H1 (cell line): Measurements from ENCODE around the gene PPM1D. TPM values are rescaled to one million over a fixed set of nuclear protein-coding genes. Genes with fewer than 3 reads are reported as not detected.

ENCODE experiments used
- CTCF ChIA-PET: fragments of 300-600 bp; sonication (Branson Sonifier 250); formaldehyde crosslinking; loops from one replicate; lab custom pipeline; 2021; ENCODE audit not compliant: partially characterized antibody; lab: Charles Lee
- POLR2A ChIA-PET: fragments of 300-600 bp; sonication (Branson Sonifier 250); formaldehyde crosslinking; loops from one replicate; lab custom pipeline; 2021; ENCODE audit warnings: inconsistent platforms; ENCODE audit not compliant: partially characterized antibody; lab: Charles Lee
- DNase-seq, 2 experiments: peaks; one replicate each; pipeline versions ENCODE4 v3.0.0 to v3.0.0-alpha.2; 2010 to 2022; ENCODE audit warnings: low spot score in 2 of 2, low read depth in 1 of 2, mixed read lengths in 1 of 2
- FAIRE-seq: peaks from 2 replicates; lab custom pipeline; 2011; peaks lifted over from hg19 to GRCh38; lab: Jason Lieb, UNC
- H2AFZ ChIP-seq: 2 replicates; pipeline ENCODE4 v1.8.1; 2012; ENCODE audit warnings: low read length, inconsistent platforms
- H2AK5ac ChIP-seq: 2 replicates; pipeline ENCODE4 v1.6.1; 2013; ENCODE audit warnings: low read depth, low read length
- H2BK120ac ChIP-seq: replicated peaks from 2 replicates; pipeline ENCODE3; 2013; ENCODE audit warnings: low read depth, low read length, inconsistent platforms
- H2BK12ac ChIP-seq: 2 replicates; pipeline ENCODE4 v1.6.1; 2013; ENCODE audit warnings: low read depth, low read length
- H2BK15ac ChIP-seq: 2 replicates; pipeline ENCODE4 v1.6.1; 2013; ENCODE audit warnings: low read length
- H2BK20ac ChIP-seq: 2 replicates; pipeline ENCODE4 v1.6.1; 2013; ENCODE audit warnings: low read length
- H2BK5ac ChIP-seq: 2 replicates; pipeline ENCODE4 v1.6.1; 2013; ENCODE audit warnings: low read depth, low read length
- H3K14ac ChIP-seq: 2 replicates; pipeline ENCODE4 v1.6.1; 2013; ENCODE audit warnings: inconsistent platforms; ENCODE audit not compliant: insufficient read length
- H3K18ac ChIP-seq: 2 replicates; pipeline ENCODE4 v1.6.1; 2013; ENCODE audit warnings: low read length; ENCODE audit errors: extremely low read depth
- H3K23ac ChIP-seq: 2 replicates; pipeline ENCODE4 v1.6.1; 2013; ENCODE audit warnings: inconsistent platforms; ENCODE audit not compliant: insufficient read length
- H3K23me2 ChIP-seq: 2 replicates; pipeline ENCODE4 v1.6.1; 2013; ENCODE audit warnings: low read depth, low read length
- H3K27ac ChIP-seq: 2 replicates; pipeline ENCODE4 v1.6.1; 2011; ENCODE audit warnings: low read depth, low read length, inconsistent platforms
- H3K27me3 ChIP-seq, 4 experiments: replicated peaks in 1 of 4; 1 replicate in 1 of 4; 2 replicates in 3 of 4; pipeline versions ENCODE4 v1.6.1 to v1.8.1; 2011 to 2013; ENCODE audit warnings: low read length in 3 of 4, mild to moderate bottlenecking in 3 of 4, inconsistent platforms in 2 of 4, mixed read lengths in 2 of 4, moderate library complexity in 1 of 4; ENCODE audit not compliant: control insufficient read depth in 3 of 4, insufficient read depth in 3 of 4; ENCODE audit errors: extremely low read depth in 1 of 4
- H3K36me3 ChIP-seq, 4 experiments: 2 replicates each; pipeline versions ENCODE4 v1.6.1 to v1.8.1; 2011 to 2013; ENCODE audit warnings: mild to moderate bottlenecking in 4 of 4, low read length in 3 of 4, moderate library complexity in 2 of 4, control low read depth in 1 of 4, inconsistent platforms in 1 of 4; ENCODE audit not compliant: insufficient read depth in 4 of 4, control insufficient read depth in 2 of 4
- H3K4ac ChIP-seq: replicated peaks from 2 replicates; pipeline ENCODE3; 2013; ENCODE audit warnings: low read length, low read depth, mixed read lengths, inconsistent platforms; ENCODE audit not compliant: insufficient read length
- H3K4me1 ChIP-seq, 4 experiments: replicated peaks in 1 of 4; 1 replicate in 1 of 4; 2 replicates in 3 of 4; pipeline versions ENCODE4 v1.6.1 to v1.8.1; 2011 to 2013; ENCODE audit warnings: low read length in 3 of 4, inconsistent platforms in 2 of 4, mixed read lengths in 1 of 4; ENCODE audit not compliant: insufficient read depth in 4 of 4, control insufficient read depth in 3 of 4
- H3K4me2 ChIP-seq, 2 experiments: 2 replicates each; pipeline versions ENCODE4 v1.6.1 to v1.8.1; 2011 to 2013; ENCODE audit warnings: low read depth in 2 of 2, low read length in 2 of 2, control low read depth in 1 of 2, inconsistent platforms in 1 of 2, mild to moderate bottlenecking in 1 of 2; ENCODE audit not compliant: insufficient read depth in 1 of 2
- H3K4me3 ChIP-seq, 4 experiments: fragments of 200-600, 300-600 bp in 1 of 4; sonication (generic), shearing (Covaris generic), sonication (Bioruptor Twin) in 1 of 4; 2 replicates each; pipeline versions ENCODE4 v1.5.1 to v1.8.1; 2011 to 2016; ENCODE audit warnings: low read length in 4 of 4, low read depth in 3 of 4, control low read depth in 2 of 4, inconsistent platforms in 2 of 4, mild to moderate bottlenecking in 2 of 4, mixed read lengths in 1 of 4, moderate library complexity in 1 of 4; ENCODE audit not compliant: insufficient read depth in 2 of 4; ENCODE audit errors: extremely low read depth in 1 of 4
- H3K56ac ChIP-seq: replicated peaks from 2 replicates; pipeline ENCODE3; 2013; ENCODE audit warnings: low read depth, mild to moderate bottlenecking, mixed read lengths, low read length, inconsistent platforms; ENCODE audit not compliant: insufficient read length
- H3K79me1 ChIP-seq: 2 replicates; pipeline ENCODE4 v1.6.1; 2013; ENCODE audit warnings: low read depth, low read length, control low read depth
- H3K79me2 ChIP-seq, 2 experiments: 2 replicates each; pipeline versions ENCODE4 v1.6.1 to v1.8.1; 2012 to 2013; ENCODE audit warnings: low read length in 2 of 2, mild to moderate bottlenecking in 2 of 2, inconsistent platforms in 1 of 2; ENCODE audit not compliant: insufficient read depth in 2 of 2, control insufficient read depth in 1 of 2
- H3K9ac ChIP-seq, 4 experiments: replicated peaks in 1 of 4; 1 replicate in 1 of 4; 2 replicates in 3 of 4; pipeline versions ENCODE4 v1.6.1 to v1.8.1; 2011 to 2013; ENCODE audit warnings: low read depth in 3 of 4, low read length in 3 of 4, control low read depth in 2 of 4, mild to moderate bottlenecking in 2 of 4, moderate library complexity in 2 of 4, inconsistent platforms in 1 of 4; ENCODE audit errors: extremely low read depth in 1 of 4
- H3K9me3 ChIP-seq, 2 experiments: 2 replicates each; pipeline versions ENCODE4 v1.6.1 to v1.8.1; 2012 to 2013; ENCODE audit warnings: mild to moderate bottlenecking in 2 of 2, moderate library complexity in 2 of 2, control low read depth in 1 of 2, inconsistent platforms in 1 of 2, low read depth in 1 of 2, low read length in 1 of 2, mixed read lengths in 1 of 2; ENCODE audit not compliant: insufficient read depth in 2 of 2
- H4K20me1 ChIP-seq, 2 experiments: replicated peaks in 1 of 2; 2 replicates each; pipeline versions ENCODE3 to v1.8.1; 2011 to 2013; ENCODE audit warnings: inconsistent platforms in 2 of 2, low read length in 2 of 2, mild to moderate bottlenecking in 1 of 2; ENCODE audit not compliant: insufficient read depth in 2 of 2, control insufficient read depth in 1 of 2
- H4K5ac ChIP-seq: 2 replicates; pipeline ENCODE4 v1.6.1; 2013; ENCODE audit warnings: low read length, low read depth, mixed read lengths, inconsistent platforms; ENCODE audit not compliant: insufficient read length
- H4K8ac ChIP-seq: 2 replicates; pipeline ENCODE4 v1.8.0; 2013; ENCODE audit warnings: mild to moderate bottlenecking, moderate library complexity, low read length, inconsistent platforms; ENCODE audit not compliant: insufficient read depth; ENCODE audit errors: extremely low read depth
- H4K91ac ChIP-seq: replicated peaks from 2 replicates; pipeline ENCODE3; 2013; ENCODE audit warnings: low read length, mixed read lengths, inconsistent platforms; ENCODE audit not compliant: insufficient read length
- SIN3A ChIP-seq, 2 experiments: IDR thresholded peaks in 1 of 2; conservative IDR thresholded peaks in 1 of 2; 2 replicates each; pipeline ENCODE4 v1.6.1; 2011 to 2012; ENCODE audit warnings: low read length in 2 of 2, improper control_type of control experiment in 1 of 2, low read depth in 1 of 2, mild to moderate bottlenecking in 1 of 2
- WGBS, 2 experiments: shearing (Covaris generic) in 1 of 2; methylation state at CpG; one replicate each; pipeline versions ENCODE4 v1.1.6 to v1.1.7; 2013 to 2015; ENCODE audit warnings: low lambda C conversion rate in 2 of 2, mixed read lengths in 2 of 2, inconsistent platforms in 1 of 2, low coverage in 1 of 2, missing lambda C conversion rate in 1 of 2; ENCODE audit not compliant: insufficient replicate concordance in 2 of 2, insufficient coverage in 1 of 2, insufficient read length in 1 of 2; ENCODE audit errors: extremely low coverage in 1 of 2, missing lambda C conversion rate in 1 of 2; 5-methylcytosine and 5-hydroxymethylcytosine counted together
- polyA plus RNA-seq, 7 experiments: library from polyadenylated mRNA; depleted of rRNA in 3 of 7; stranded (reverse) in 5 of 7; unstranded in 2 of 7; fragments of >200 nt in 5 of 7; fragments of 200-250 nt in 2 of 7; gene quantifications; 1 replicate in 5 of 7; 2 replicates in 1 of 7; 4 replicates in 1 of 7; pipeline versions ENCODE4 v1.2.1 to v1.2.3, GENCODE V29; 2011 to 2013; ENCODE audit warnings: missing spikeins in 2 of 7, mixed read lengths in 2 of 7
- total RNA-seq: library from RNA; stranded (reverse); fragmentation: NEBNext Ultra II Directional; extraction: Animal tissue kit (Norgen Biotek cat#: 25700); gene quantifications from 2 replicates; pipeline ENCODE4 v1.2.1, GENCODE V29; 2021

PPM1D gene
- total and polyA plus RNA-seq, 2 of the 8 experiments (the other 6 are each of a cell fraction or from before 2014, with no cell fraction given): 5.0 to 16.7 TPM

- H3K23me2 ChIP-seq: no peaks in the 10 kb centered on the region
- H3K56ac ChIP-seq: no peak overlapping the region
- no peak overlapping the region for H3K23ac ChIP-seq
- H2AFZ ChIP-seq: no peak overlapping the region
- no peaks in the 10 kb centered on the region for H4K20me1 ChIP-seq
- no peak overlapping the region for H4K91ac ChIP-seq
- H2BK5ac ChIP-seq: no peak overlapping the region
- no peak overlapping the region for H3K4me2 ChIP-seq
- H3K79me1 ChIP-seq: no peaks in the 10 kb centered on the region
- no peak overlapping the region for H2BK12ac ChIP-seq
- no peaks in the 10 kb centered on the region for H3K4me1 ChIP-seq
- H2BK120ac ChIP-seq: no peak overlapping the region
- 85% methylated on average over 5 of the region's 5 CpGs; no CpG with 5 or more reads in 1 of the 2 experiments for WGBS, 2 experiments
- no peak overlapping the region for H4K8ac ChIP-seq
- H3K27me3 ChIP-seq: no peaks in the 10 kb centered on the region
- H2AK5ac ChIP-seq: no peak overlapping the region
- no peak overlapping the region for H3K27ac ChIP-seq
- no peak overlapping the region for H2BK20ac ChIP-seq
- H3K36me3 ChIP-seq: no peaks in the 10 kb centered on the region
- no peak overlapping the region for H3K4me3 ChIP-seq
- H3K9me3 ChIP-seq: no peaks in the 10 kb centered on the region
- H2BK15ac ChIP-seq: no peak overlapping the region
- no peak for DNase-seq
- ChIA-PET POLR2A (interaction anchor here (2.4 kb wide), 1 partner anchor 10 kb away, joined by 22 read pairs; the partner anchor contains the start of gene PPM1D), CTCF (interaction anchor here (0.6 to 1.7 kb wide), 5 partner anchors 9 to 1029 kb away, joined by 3 to 4 read pairs (median 3); no protein-coding TSS in a partner anchor)
- no peak overlapping the region for H3K4ac ChIP-seq
- FAIRE-seq: no peak
- no peak overlapping the region for H3K14ac ChIP-seq
- H3K79me2 ChIP-seq: no peaks in the 10 kb centered on the region
- H3K18ac ChIP-seq: no peak overlapping the region
- H3K9ac ChIP-seq: no peak overlapping the region
- no peak for TF ChIP-seq SIN3A (conservative IDR thresholded peaks at IDR 0.05 in 1 of 2, IDR thresholded peaks at IDR 0.05 in 1 of 2; ENCODE audit: low read depth in 1 of 2, low read length in 2 of 2)
- TF ChIP-seq, all 59 proteins: peak for 0
- no peak overlapping the region for H4K5ac ChIP-seq
Observed at GRCh38 chr17:60590070-60590469, 9.9 kb upstream of the PPM1D start.
